Kidney glomerular epithelial cell (primary cell): ENCODE results near the gene FBXL12.
"Not testable (repeated sequence)": the region's sequence is repeated elsewhere in the genome, so short reads cannot be mapped to it uniquely, and the experiment has no call there.

Experiments
- DNase-seq: peaks from one replicate; lab custom pipeline; 2025; lab: John Stamatoyannopoulos, UW

The FBXL12 gene

GRCh38 chr19:9792206-9793070 is 26.4 kb downstream of the FBXL12 start:
- DNase-seq, result peak; percentile 67

GRCh38 chr19:9791552-9792205 is 27.2 kb downstream of the FBXL12 start:
- DNase-seq, result peak; percentile 86

- DNase-seq, result peak; percentile 63
Observed at GRCh38 chr19:9791073-9791367, 27.9 kb downstream of the FBXL12 start.

- peak; percentile 8 for DNase-seq
Observed at GRCh38 chr19:9789579-9789978, 29.3 kb downstream of the FBXL12 start.

- no peak for DNase-seq
Observed at GRCh38 chr19:9789066-9789465, 29.8 kb downstream of the FBXL12 start.

- not testable (repeated sequence) for DNase-seq
Observed at GRCh38 chr19:9788604-9789003, 30.3 kb downstream of the FBXL12 start.

- DNase-seq, result no peak
Observed at GRCh38 chr19:9786819-9787218, 32.1 kb downstream of the FBXL12 start.

GRCh38 chr19:9786342-9786741 is 32.5 kb downstream of the FBXL12 start:
- DNase-seq, result no peak

- DNase-seq, result peak; percentile 82
Observed at GRCh38 chr19:9785367-9786331, 33.2 kb downstream of the FBXL12 start.

GRCh38 chr19:9784163-9784496 is 34.7 kb downstream of the FBXL12 start:
- DNase-seq, result not testable (repeated sequence)

GRCh38 chr19:9782338-9782737 is 36.5 kb downstream of the FBXL12 start:
- DNase-seq, result no peak

- peak; percentile 91 for DNase-seq
Observed at GRCh38 chr19:9768175-9769112, 50.4 kb downstream of the FBXL12 start, which contains the start of gene ZNF846. Gene ZNF846, minus strand, starts transcription at chr19:9768738. Its CDS starts 3,788 bp downstream, at chr19:9764950.
